ENCODE data around the gene MALRD1.

DNA sequence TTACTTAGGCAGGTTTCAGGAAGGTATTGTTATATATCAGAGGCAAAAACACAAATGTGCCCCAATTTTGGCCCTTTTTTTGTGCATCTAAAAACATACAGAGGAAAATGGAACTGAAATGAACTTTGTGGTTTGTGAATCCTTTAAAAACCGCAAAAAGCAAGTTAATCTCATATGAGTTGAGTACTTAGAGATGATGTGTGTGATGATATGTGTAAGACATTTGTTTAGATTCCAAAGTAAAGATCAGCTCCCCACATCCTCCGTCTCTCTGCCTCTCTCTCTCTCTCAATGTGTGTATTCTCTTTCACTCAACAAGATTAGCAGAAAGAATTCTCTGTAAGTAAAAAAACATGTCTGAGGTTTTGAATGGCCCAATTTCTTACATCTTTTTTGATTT is 201.9 kb downstream of the MALRD1 start:
- no peak for TF ChIP-seq EP300 (IDR thresholded peaks at IDR 0.05; ENCODE audit: low read depth)
- TF ChIP-seq POLR2A (IDR thresholded peaks at IDR 0.05) = no peak
- TF ChIP-seq, protein P1, sequence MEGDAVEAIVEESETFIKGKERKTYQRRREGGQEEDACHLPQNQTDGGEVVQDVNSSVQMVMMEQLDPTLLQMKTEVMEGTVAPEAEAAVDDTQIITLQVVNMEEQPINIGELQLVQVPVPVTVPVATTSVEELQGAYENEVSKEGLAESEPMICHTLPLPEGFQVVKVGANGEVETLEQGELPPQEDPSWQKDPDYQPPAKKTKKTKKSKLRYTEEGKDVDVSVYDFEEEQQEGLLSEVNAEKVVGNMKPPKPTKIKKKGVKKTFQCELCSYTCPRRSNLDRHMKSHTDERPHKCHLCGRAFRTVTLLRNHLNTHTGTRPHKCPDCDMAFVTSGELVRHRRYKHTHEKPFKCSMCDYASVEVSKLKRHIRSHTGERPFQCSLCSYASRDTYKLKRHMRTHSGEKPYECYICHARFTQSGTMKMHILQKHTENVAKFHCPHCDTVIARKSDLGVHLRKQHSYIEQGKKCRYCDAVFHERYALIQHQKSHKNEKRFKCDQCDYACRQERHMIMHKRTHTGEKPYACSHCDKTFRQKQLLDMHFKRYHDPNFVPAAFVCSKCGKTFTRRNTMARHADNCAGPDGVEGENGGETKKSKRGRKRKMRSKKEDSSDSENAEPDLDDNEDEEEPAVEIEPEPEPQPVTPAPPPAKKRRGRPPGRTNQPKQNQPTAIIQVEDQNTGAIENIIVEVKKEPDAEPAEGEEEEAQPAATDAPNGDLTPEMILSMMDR (IDR thresholded peaks at IDR 0.05) = no peak
- TF ChIP-seq POLR2AphosphoS5 (IDR thresholded peaks at IDR 0.05) = no peak
